H1 (cell line): ENCODE results near the gene OSBPL2. TPM values are rescaled to one million over a fixed set of nuclear protein-coding genes. Genes with fewer than 3 reads are reported as not detected.

Source experiments
- ATF3 ChIP-seq: IDR thresholded peaks from 2 replicates; pipeline ENCODE4 v1.6.1; 2011; ENCODE audit warnings: low read depth, mild to moderate bottlenecking, low read length; ENCODE audit not compliant: insufficient read depth
- BCL11A ChIP-seq, 2 experiments: IDR thresholded peaks; one replicate each; pipeline ENCODE4 v1.6.1; 2011; ENCODE audit warnings: low read depth in 2 of 2, low read length in 2 of 2, mild to moderate bottlenecking in 2 of 2
- CEBPB ChIP-seq: IDR thresholded peaks from 2 replicates; pipeline ENCODE4 v1.6.1; 2012; ENCODE audit warnings: low read depth, low read length
- CREB1 ChIP-seq: IDR thresholded peaks from 2 replicates; pipeline ENCODE4 v1.6.1; 2012; ENCODE audit warnings: inconsistent platforms
- EGR1 ChIP-seq: IDR thresholded peaks from 2 replicates; pipeline ENCODE4 v1.6.1; 2011; ENCODE audit warnings: low read depth, low read length, borderline replicate concordance
- EZH2 ChIP-seq: fragments of 200-600 bp; sonication (generic); IDR thresholded peaks from 2 replicates; pipeline ENCODE4 v1.7.1; 2012; ENCODE audit warnings: low read depth, mild to moderate bottlenecking, moderate library complexity, low read length, inconsistent platforms; ENCODE audit not compliant: severe bottlenecking
- POLR2A ChIP-seq, 2 experiments: IDR thresholded peaks; 1 replicate in 1 of 2; 2 replicates in 1 of 2; pipeline ENCODE4 v1.6.1; 2011; ENCODE audit warnings: low read depth in 2 of 2, low read length in 2 of 2, mild to moderate bottlenecking in 2 of 2; ENCODE audit errors: control extremely low read depth in 1 of 2
- SIN3A ChIP-seq, 2 experiments: IDR thresholded peaks in 1 of 2; conservative IDR thresholded peaks in 1 of 2; 2 replicates each; pipeline ENCODE4 v1.6.1; 2011 to 2012; ENCODE audit warnings: low read length in 2 of 2, improper control_type of control experiment in 1 of 2, low read depth in 1 of 2, mild to moderate bottlenecking in 1 of 2
- SP2 ChIP-seq: IDR thresholded peaks from 2 replicates; pipeline ENCODE4 v1.6.1; 2012; ENCODE audit warnings: mild to moderate bottlenecking, low read length, inconsistent platforms
- TEAD4 ChIP-seq: IDR thresholded peaks from 2 replicates; pipeline ENCODE4 v1.6.1; 2012; ENCODE audit warnings: low read depth, low read length, inconsistent platforms, mixed read lengths
- polyA plus RNA-seq, 7 experiments: library from polyadenylated mRNA; depleted of rRNA in 3 of 7; stranded (reverse) in 5 of 7; unstranded in 2 of 7; fragments of >200 nt in 5 of 7; fragments of 200-250 nt in 2 of 7; gene quantifications; 1 replicate in 5 of 7; 2 replicates in 1 of 7; 4 replicates in 1 of 7; pipeline versions ENCODE4 v1.2.1 to v1.2.3, GENCODE V29; 2011 to 2013; ENCODE audit warnings: missing spikeins in 2 of 7, mixed read lengths in 2 of 7
- total RNA-seq: library from RNA; stranded (reverse); fragmentation: NEBNext Ultra II Directional; extraction: Animal tissue kit (Norgen Biotek cat#: 25700); gene quantifications from 2 replicates; pipeline ENCODE4 v1.2.1, GENCODE V29; 2021

The OSBPL2 gene
- total and polyA plus RNA-seq, 2 of the 8 experiments (the other 6 are each of a cell fraction or from before 2014, with no cell fraction given) = 11.7 to 42.4 TPM

- TF ChIP-seq EZH2 (no peak), CEBPB (no peak), BCL11A (IDR thresholded peaks at IDR 0.05; ENCODE audit: low read depth in 2 of 2, low read length in 2 of 2) (no peak), CREB1 (no peak), EGR1 (no peak), TEAD4 (no peak), SP2 (no peak), SIN3A (conservative IDR thresholded peaks at IDR 0.05 in 1 of 2, IDR thresholded peaks at IDR 0.05 in 1 of 2; ENCODE audit: low read depth in 1 of 2, low read length in 2 of 2) (peak; percentile 91 to 96), POLR2A (IDR thresholded peaks at IDR 0.05; ENCODE audit: control extremely low read depth in 1 of 2, low read depth in 2 of 2, low read length in 2 of 2) (no peak), ATF3 (no peak)
These were observed 18.2 kb upstream of the OSBPL2 start, which contains the start of gene HRH3 (continued) for GRCh38 chr20:62219992-62220665.
